Caco-2 (cell line): ENCODE results near the gene INTS2. TPM values are rescaled to one million over a fixed set of nuclear protein-coding genes. Genes with fewer than 3 reads are reported as not detected.

Source experiments
- BruUV-seq: library from RNA; stranded (reverse); fragments of 400-500 nt; replicated peaks from 2 replicates; lab custom pipeline; 2021; lab: Mats Ljungman, UMichigan
- CTCF ChIA-PET: fragments of 300-600 bp; sonication (Branson Sonifier 250); formaldehyde crosslinking; loops from one replicate; lab custom pipeline; 2022; ENCODE audit warnings: antibody characterized with exemption; lab: Charles Lee
- POLR2A ChIA-PET: fragments of 300-600 bp; sonication (Branson Sonifier 250); formaldehyde crosslinking; loops from one replicate; lab custom pipeline; 2022; ENCODE audit warnings: antibody characterized with exemption; lab: Charles Lee
- DNase-seq, 2 experiments: peaks; one replicate each; pipeline versions ENCODE4 v3.0.0 to v3.0.0-alpha.2; 2020 to 2022
- H3K27me3 ChIP-seq: replicated peaks from 2 replicates; pipeline ENCODE4 v1.6.0; 2011; ENCODE audit warnings: low read length; ENCODE audit not compliant: control insufficient read depth, insufficient read depth
- H3K36me3 ChIP-seq: 2 replicates; pipeline ENCODE4 v1.5.1; 2011; ENCODE audit warnings: low read length; ENCODE audit not compliant: control insufficient read depth, insufficient read depth
- H3K4me1 ChIP-seq: fragments of 250-450 bp; sonication (Bioruptor Pico); 2 replicates; pipeline ENCODE4 v1.5.1; 2020; ENCODE audit warnings: mild to moderate bottlenecking
- H3K4me3 ChIP-seq: 2 replicates; pipeline ENCODE4 v1.5.1; 2011; ENCODE audit warnings: low read depth, mild to moderate bottlenecking, control low read depth, low read length
- H3K9me3 ChIP-seq: fragments of 250-450 bp; sonication (Bioruptor Pico); 2 replicates; pipeline ENCODE4 v1.5.1; 2020; ENCODE audit warnings: mild to moderate bottlenecking, moderate library complexity
- H3K27ac Mint-ChIP-seq: one replicate; pipeline ENCODE4 v1.8.0; 2022; ENCODE audit warnings: mixed read lengths; ENCODE audit not compliant: unreplicated experiment
- H3K27me3 Mint-ChIP-seq: one replicate; pipeline ENCODE4 v1.8.0; 2022; ENCODE audit warnings: mixed read lengths; ENCODE audit not compliant: insufficient read depth, unreplicated experiment
- H3K36me3 Mint-ChIP-seq: one replicate; pipeline ENCODE4 v1.8.0; 2022; ENCODE audit warnings: mild to moderate bottlenecking, mixed read lengths; ENCODE audit not compliant: insufficient read depth, unreplicated experiment
- H3K4me1 Mint-ChIP-seq: one replicate; pipeline ENCODE4 v1.8.0; 2022; ENCODE audit warnings: low read depth, mixed read lengths; ENCODE audit not compliant: unreplicated experiment
- H3K4me3 Mint-ChIP-seq: one replicate; pipeline ENCODE4 v1.8.0; 2022; ENCODE audit warnings: mild to moderate bottlenecking, moderate library complexity, mixed read lengths; ENCODE audit not compliant: unreplicated experiment
- H3K9me3 Mint-ChIP-seq: one replicate; pipeline ENCODE4 v1.8.0; 2022; ENCODE audit warnings: mixed read lengths; ENCODE audit not compliant: unreplicated experiment
- CTCF ChIP-seq, 2 experiments: fragments of 200-600 bp in 1 of 2; IDR thresholded peaks; 1 replicate in 1 of 2; 2 replicates in 1 of 2; pipeline versions ENCODE4 v1.5.1 to v1.8.0; 2011 to 2022; ENCODE audit warnings: antibody characterized with exemption in 1 of 2, control low read depth in 1 of 2, inconsistent platforms in 1 of 2, low read depth in 1 of 2, low read length in 1 of 2, mild to moderate bottlenecking in 1 of 2, moderate library complexity in 1 of 2; ENCODE audit not compliant: insufficient read depth in 1 of 2, severe bottlenecking in 1 of 2, unreplicated experiment in 1 of 2
- intact Hi-C: fragments of 100-400 bp; cut with micrococcal nuclease; formaldehyde crosslinking; loops from one replicate; pipeline ENCODE4 v1.10.0; 2022; ENCODE audit not compliant: unreplicated experiment
- total RNA-seq: library from RNA; stranded (reverse); gene quantifications from 2 replicates; pipeline ENCODE4 v1.2.3, GENCODE V29; 2022

INTS2 gene
- total RNA-seq, 1 experiment from 2014 or later = 20.8 TPM

- intact Hi-C loops = no loop called here
Observed at GRCh38 chr17:61848247-61848646, 79.5 kb downstream of the INTS2 start.

GRCh38 chr17:61847659-61848058 is 80.1 kb downstream of the INTS2 start:
- CTCF ChIA-PET = no interaction called here
- intact Hi-C loops = no loop called here
- H3K27me3 Mint-ChIP-seq = no peaks in the 10 kb centered on the region
- POLR2A ChIA-PET = no interaction called here
- Histone ChIP-seq H3K4me3 (no peak overlapping the region), H3K4me1 (peaks cover 6% of the 10 kb centered on the region; the same call in 1 of the 2 replicates), H3K27me3 (no peaks in the 10 kb centered on the region), H3K36me3 (no peaks in the 10 kb centered on the region), H3K9me3 (no peaks in the 10 kb centered on the region; the same call in 1 of the 2 replicates)
- TF ChIP-seq CTCF (IDR thresholded peaks at IDR 0.05; ENCODE audit: insufficient read depth in 1 of 2, low read depth in 1 of 2, low read length in 1 of 2, severe bottlenecking in 1 of 2, unreplicated experiment in 1 of 2) = no peak
- no peak overlapping the region for H3K4me3 Mint-ChIP-seq
- H3K9me3 Mint-ChIP-seq = no peaks in the 10 kb centered on the region
- BruUV-seq = no TSS peak
- H3K27ac Mint-ChIP-seq = no peak overlapping the region
- H3K36me3 Mint-ChIP-seq = peaks cover 27% of the 10 kb centered on the region
- DNase-seq = no peak
- H3K4me1 Mint-ChIP-seq = no peaks in the 10 kb centered on the region

More at GRCh38 chr17:61848247-61848646, 79.5 kb downstream of the INTS2 start:
- ChIA-PET CTCF (no interaction called here), POLR2A (no interaction called here)
- Mint-ChIP-seq H3K4me3 (no peak overlapping the region), H3K27ac (no peak overlapping the region), H3K9me3 (no peaks in the 10 kb centered on the region), H3K36me3 (peaks cover 27% of the 10 kb centered on the region), H3K4me1 (no peaks in the 10 kb centered on the region), H3K27me3 (no peaks in the 10 kb centered on the region)
- BruUV-seq = no TSS peak
- H3K4me1 ChIP-seq = peaks cover 6% of the 10 kb centered on the region; the same call in 1 of the 2 replicates
- DNase-seq = no peak
- no peak overlapping the region for H3K4me3 ChIP-seq
- TF ChIP-seq CTCF (IDR thresholded peaks at IDR 0.05; ENCODE audit: insufficient read depth in 1 of 2, low read depth in 1 of 2, low read length in 1 of 2, severe bottlenecking in 1 of 2, unreplicated experiment in 1 of 2) = no peak
- H3K9me3 ChIP-seq = no peaks in the 10 kb centered on the region
- no peaks in the 10 kb centered on the region for H3K36me3 ChIP-seq
- no peaks in the 10 kb centered on the region for H3K27me3 ChIP-seq

GRCh38 chr17:61846761-61847375 is 80.9 kb downstream of the INTS2 start:
- Histone ChIP-seq H3K4me1 (peaks cover 6% of the 10 kb centered on the region; the same call in 1 of the 2 replicates), H3K9me3 (no peaks in the 10 kb centered on the region; the same call in 1 of the 2 replicates), H3K36me3 (no peaks in the 10 kb centered on the region), H3K27me3 (no peaks in the 10 kb centered on the region), H3K4me3 (no peak overlapping the region)
- no TSS peak for BruUV-seq
- Mint-ChIP-seq H3K9me3 (no peaks in the 10 kb centered on the region), H3K27me3 (no peaks in the 10 kb centered on the region), H3K36me3 (peaks cover 27% of the 10 kb centered on the region), H3K4me3 (no peak overlapping the region), H3K27ac (no peak overlapping the region), H3K4me1 (no peaks in the 10 kb centered on the region)
- TF ChIP-seq CTCF (IDR thresholded peaks at IDR 0.05; ENCODE audit: insufficient read depth in 1 of 2, low read depth in 1 of 2, low read length in 1 of 2, severe bottlenecking in 1 of 2, unreplicated experiment in 1 of 2) = no peak
- CTCF ChIA-PET = no interaction called here
- no peak for DNase-seq
- intact Hi-C loops = no loop called here
- POLR2A ChIA-PET = no interaction called here
